ENCODE data around the gene CASS4. TPM values are rescaled to one million over a fixed set of nuclear protein-coding genes. Genes with fewer than 3 reads are reported as not detected.

The CASS4 gene
- total RNA-seq, 1 donor from 2014 or later = 4.7 TPM

DNA sequence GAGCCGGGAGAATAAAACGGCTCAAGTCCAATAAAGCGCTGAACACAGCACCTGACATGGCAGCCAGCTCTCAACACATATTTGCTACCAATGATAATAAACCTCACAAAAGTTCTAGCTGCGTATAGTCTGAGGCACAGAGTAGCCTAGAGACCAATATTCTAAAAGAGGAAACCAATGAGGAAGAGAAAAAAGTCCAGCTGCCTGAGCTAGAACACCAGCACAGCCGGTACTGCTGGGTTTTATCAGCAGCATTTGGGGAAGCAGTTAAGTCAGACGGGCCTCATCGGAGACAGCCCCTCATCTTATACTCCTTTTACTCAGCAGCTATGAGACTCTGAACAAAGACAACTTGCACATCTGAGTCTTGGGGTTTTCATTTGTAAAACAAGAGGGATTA, 53.9 kb downstream of the CASS4 start:
- no peak for DNase-seq (ENCODE audit: low spot score)
- H3K4me1 Mint-ChIP-seq (ENCODE audit: low read depth) = peaks cover 55% of the 10 kb centered on the region
- H3K36me3 Mint-ChIP-seq (ENCODE audit: low read depth) = peaks cover 12% of the 10 kb centered on the region
- no peak overlapping the region for H3K4me3 Mint-ChIP-seq (ENCODE audit: low read depth)
- intact Hi-C loops (cut with micrococcal nuclease) = no loop called here
- H3K9me3 Mint-ChIP-seq = no peaks in the 10 kb centered on the region
- H3K27me3 Mint-ChIP-seq (ENCODE audit: low read depth) = no peaks in the 10 kb centered on the region
- no peak overlapping the region for H3K27ac Mint-ChIP-seq

DNA sequence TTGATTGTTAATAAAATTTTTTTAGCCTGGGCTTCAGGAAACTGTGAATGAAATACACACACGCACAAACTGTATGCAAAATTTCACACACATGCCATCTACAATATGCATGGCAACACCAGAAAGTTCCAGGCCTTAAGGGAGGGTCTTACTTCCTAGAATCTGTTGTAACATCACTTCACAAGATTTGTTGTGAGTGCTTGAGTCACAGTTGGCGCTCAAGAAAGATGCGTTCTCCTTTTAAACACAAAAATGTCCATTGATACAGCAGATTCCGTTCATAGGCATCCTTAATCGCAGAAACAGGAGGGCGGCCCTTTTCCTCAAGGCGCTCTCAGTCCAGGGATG, 55.9 kb downstream of the CASS4 start:
- Mint-ChIP-seq H3K36me3 (ENCODE audit: low read depth) (peaks cover 15% of the 10 kb centered on the region), H3K9me3 (no peaks in the 10 kb centered on the region), H3K4me3 (ENCODE audit: low read depth) (peak overlapping the region; percentile 99), H3K4me1 (ENCODE audit: low read depth) (peaks cover 40% of the 10 kb centered on the region), H3K27ac (peak overlapping the region; percentile 97), H3K27me3 (ENCODE audit: low read depth) (no peaks in the 10 kb centered on the region)
- intact Hi-C loops (cut with micrococcal nuclease) = loop anchor here (1.0 to 2.0 kb wide), 4 partner anchors 27 to 76 kb away; partner anchors contain the start of genes AURKA and CSTF1
- DNase-seq (ENCODE audit: low spot score) = no peak

DNA sequence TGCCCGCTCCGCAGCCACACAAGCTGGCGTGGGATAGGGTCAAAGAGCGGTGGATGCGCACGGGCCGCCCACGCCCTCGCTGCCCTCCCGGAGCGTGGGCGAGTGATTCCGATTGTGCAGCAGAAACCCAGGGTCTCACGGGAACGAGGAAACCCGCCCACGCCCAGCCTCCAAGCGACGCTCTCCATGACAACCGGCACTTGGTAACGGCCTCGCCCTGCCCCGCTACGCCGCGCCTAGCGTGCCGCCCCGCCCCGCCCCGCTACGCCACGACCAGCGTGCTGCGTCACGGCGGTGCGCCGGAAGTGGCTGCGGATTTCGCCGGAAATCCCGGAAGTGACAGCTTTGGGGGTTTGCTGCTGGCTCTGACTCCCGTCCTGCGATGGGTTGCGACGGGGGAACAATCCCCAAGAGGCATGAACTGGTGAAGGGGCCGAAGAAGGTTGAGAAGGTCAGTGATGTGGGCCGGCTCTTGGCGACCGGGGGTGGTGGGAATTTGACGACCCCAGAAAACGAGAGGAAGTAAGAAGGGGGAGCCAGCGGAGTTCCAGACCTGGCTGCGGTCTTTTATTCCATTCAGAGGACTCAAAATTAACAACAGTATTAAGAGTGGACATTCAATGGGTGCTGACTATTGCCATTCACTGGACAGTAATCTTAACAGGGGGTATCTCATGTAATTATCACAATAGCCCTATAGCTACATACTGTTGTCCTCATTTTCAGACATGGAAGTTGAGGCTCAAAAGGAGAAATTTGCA, 56.4 kb downstream of the CASS4 start, which contains the start of gene RTF2:
Gene RTF2, plus strand, starts transcription at position 312 of the 761 bp plus-strand sequence. Its CDS starts 71 bp downstream, at position 383.
- Mint-ChIP-seq H3K36me3 (ENCODE audit: low read depth) (peaks cover 19% of the 10 kb centered on the region), H3K4me3 (ENCODE audit: low read depth) (peak within 1 kb of the TSS; percentile 99), H3K27me3 (ENCODE audit: low read depth) (no peaks in the 10 kb centered on the region), H3K4me1 (ENCODE audit: low read depth) (peaks cover 36% of the 10 kb centered on the region), H3K9me3 (no peaks in the 10 kb centered on the region), H3K27ac (peak within 1 kb of the TSS; percentile 97)
- DNase-seq (ENCODE audit: low spot score) = peak; percentile 95
- intact Hi-C loops (cut with micrococcal nuclease) = loop anchor here (1.0 to 2.0 kb wide), 4 partner anchors 28 to 76 kb away; partner anchors contain the start of genes AURKA and CSTF1

DNA sequence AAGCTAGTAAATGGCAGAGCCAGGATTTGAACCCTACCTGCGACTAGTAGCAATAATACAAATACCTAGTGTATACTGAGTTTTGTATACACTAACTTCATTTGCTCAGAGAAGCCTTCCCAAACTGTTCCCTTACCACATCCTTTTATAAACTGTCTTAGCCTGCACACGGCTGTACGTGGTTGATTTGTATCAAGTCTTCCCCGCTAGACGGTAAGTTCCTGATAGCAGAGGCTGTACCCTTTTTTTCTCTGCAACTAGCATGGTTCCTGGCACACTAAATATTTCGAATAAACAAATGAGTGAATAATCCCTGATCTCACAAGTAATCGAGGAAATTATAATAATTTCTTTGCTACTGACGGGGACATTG, 57.0 kb downstream of the CASS4 start:
- Mint-ChIP-seq H3K27ac (peak overlapping the region; percentile 97), H3K4me1 (ENCODE audit: low read depth) (peaks cover 30% of the 10 kb centered on the region), H3K27me3 (ENCODE audit: low read depth) (no peaks in the 10 kb centered on the region), H3K9me3 (no peaks in the 10 kb centered on the region), H3K36me3 (ENCODE audit: low read depth) (peaks cover 23% of the 10 kb centered on the region), H3K4me3 (ENCODE audit: low read depth) (peak overlapping the region; percentile 99)
- DNase-seq (ENCODE audit: low spot score) = no peak
- intact Hi-C loops (cut with micrococcal nuclease) = loop anchor here (2.0 kb wide), 1 partner anchor 28 kb away; no protein-coding TSS in a partner anchor

DNA sequence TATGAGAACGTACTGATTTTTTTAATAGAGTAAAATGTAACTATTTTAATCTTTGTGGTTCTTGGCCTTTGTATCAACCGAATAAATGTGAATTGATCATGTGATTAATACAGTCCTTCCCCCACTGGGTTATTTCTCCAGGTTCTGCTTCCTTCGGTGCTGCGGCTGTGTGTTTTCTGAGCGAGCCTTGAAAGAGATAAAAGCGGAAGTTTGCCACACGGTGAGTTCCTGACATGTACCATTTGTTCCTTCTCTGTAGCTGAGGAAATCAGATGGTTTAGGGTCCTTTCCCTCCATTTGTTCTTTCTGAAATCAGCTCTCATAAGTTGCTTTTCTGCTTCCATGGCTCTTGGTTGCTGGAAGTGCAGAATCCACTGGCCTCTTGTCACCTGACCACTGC, 71.9 kb downstream of the CASS4 start:
- DNase-seq (ENCODE audit: low spot score) = no peak
- H3K9me3 Mint-ChIP-seq = no peaks in the 10 kb centered on the region
- no peaks in the 10 kb centered on the region for H3K27me3 Mint-ChIP-seq (ENCODE audit: low read depth)
- intact Hi-C loops (cut with micrococcal nuclease) = no loop called here
- peak overlapping the region; percentile 3 for H3K27ac Mint-ChIP-seq
- peaks cover 82% of the 10 kb centered on the region for H3K36me3 Mint-ChIP-seq (ENCODE audit: low read depth)
- H3K4me1 Mint-ChIP-seq (ENCODE audit: low read depth) = peaks cover 16% of the 10 kb centered on the region
- H3K4me3 Mint-ChIP-seq (ENCODE audit: low read depth) = no peak overlapping the region

DNA sequence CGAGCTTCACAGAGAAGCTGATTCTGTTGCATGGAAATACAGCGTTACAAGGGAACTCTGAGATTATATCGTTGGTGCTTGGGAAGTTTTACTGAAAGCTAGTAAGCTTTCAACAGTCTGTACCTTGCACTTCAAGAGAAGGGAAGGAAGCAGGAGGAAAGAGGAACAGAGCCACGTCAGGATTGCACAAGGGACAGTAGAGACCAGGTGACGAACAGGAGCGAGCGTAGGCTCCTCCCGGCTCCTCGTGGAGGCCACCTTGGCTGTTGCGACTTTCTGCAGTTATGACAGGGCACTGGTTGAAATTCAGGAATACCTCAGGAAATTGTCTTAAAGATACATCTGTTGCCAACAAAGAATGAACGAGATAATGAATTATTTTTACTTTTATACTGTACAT, 75.2 kb downstream of the CASS4 start:
- no peak for DNase-seq (ENCODE audit: low spot score)
- no peak overlapping the region for H3K27ac Mint-ChIP-seq
- intact Hi-C loops (cut with micrococcal nuclease) = no loop called here
- no peak overlapping the region for H3K4me3 Mint-ChIP-seq (ENCODE audit: low read depth)
- H3K27me3 Mint-ChIP-seq (ENCODE audit: low read depth) = no peaks in the 10 kb centered on the region
- peaks cover 11% of the 10 kb centered on the region for H3K4me1 Mint-ChIP-seq (ENCODE audit: low read depth)
- peaks cover 78% of the 10 kb centered on the region for H3K36me3 Mint-ChIP-seq (ENCODE audit: low read depth)
- no peaks in the 10 kb centered on the region for H3K9me3 Mint-ChIP-seq

DNA sequence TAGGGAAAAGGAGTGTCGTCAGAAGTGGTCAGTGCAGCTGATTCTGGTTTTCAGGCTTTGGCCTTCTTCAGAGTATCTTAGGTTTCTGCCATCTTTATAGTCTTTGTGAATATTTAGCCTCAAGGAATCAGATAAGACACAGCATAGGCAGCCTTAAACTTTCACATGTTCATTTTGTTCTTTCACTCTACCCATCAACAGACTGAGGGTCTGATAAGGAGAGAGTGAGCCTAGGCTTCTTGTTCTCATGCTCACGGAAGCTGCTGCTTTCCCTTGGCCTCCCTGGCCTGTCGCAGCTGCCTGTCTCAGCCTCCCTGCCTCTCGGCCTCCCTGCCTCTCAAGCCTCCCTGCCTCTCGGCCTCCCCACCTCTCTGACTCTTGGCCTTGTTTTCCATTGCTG, 76.5 kb downstream of the CASS4 start:
- Mint-ChIP-seq H3K9me3 (no peaks in the 10 kb centered on the region), H3K36me3 (ENCODE audit: low read depth) (peaks cover 79% of the 10 kb centered on the region), H3K27me3 (ENCODE audit: low read depth) (no peaks in the 10 kb centered on the region), H3K4me3 (ENCODE audit: low read depth) (no peak overlapping the region), H3K4me1 (ENCODE audit: low read depth) (peaks cover 7% of the 10 kb centered on the region), H3K27ac (no peak overlapping the region)
- no peak for DNase-seq (ENCODE audit: low spot score)
- intact Hi-C loops (cut with micrococcal nuclease) = no loop called here

DNA sequence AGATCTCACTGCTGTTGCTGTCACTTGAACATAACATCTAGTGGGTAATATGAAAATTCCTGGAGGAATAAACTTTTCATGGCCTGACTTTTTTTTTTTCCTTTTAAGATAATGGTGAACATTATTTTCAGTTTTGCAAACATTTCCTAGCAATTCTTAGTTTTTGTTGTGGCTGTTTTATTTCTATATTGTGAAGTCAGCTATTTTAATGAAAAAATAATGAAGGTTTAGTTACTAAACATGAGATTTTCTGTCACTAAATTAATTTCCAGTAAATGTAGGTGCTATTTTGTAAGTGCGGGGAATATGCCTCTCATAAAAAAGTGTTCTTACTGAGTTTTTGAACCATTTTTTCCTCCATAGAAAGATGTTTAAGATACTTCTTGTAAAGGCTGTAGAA, 89.1 kb downstream of the CASS4 start:
- Mint-ChIP-seq H3K4me1 (ENCODE audit: low read depth) (peaks cover 9% of the 10 kb centered on the region), H3K27ac (no peak overlapping the region), H3K9me3 (peaks cover 6% of the 10 kb centered on the region), H3K27me3 (ENCODE audit: low read depth) (no peaks in the 10 kb centered on the region), H3K4me3 (ENCODE audit: low read depth) (no peak overlapping the region), H3K36me3 (ENCODE audit: low read depth) (peaks cover 36% of the 10 kb centered on the region)
- intact Hi-C loops (cut with micrococcal nuclease) = no loop called here
- no peak for DNase-seq (ENCODE audit: low spot score)

DNA sequence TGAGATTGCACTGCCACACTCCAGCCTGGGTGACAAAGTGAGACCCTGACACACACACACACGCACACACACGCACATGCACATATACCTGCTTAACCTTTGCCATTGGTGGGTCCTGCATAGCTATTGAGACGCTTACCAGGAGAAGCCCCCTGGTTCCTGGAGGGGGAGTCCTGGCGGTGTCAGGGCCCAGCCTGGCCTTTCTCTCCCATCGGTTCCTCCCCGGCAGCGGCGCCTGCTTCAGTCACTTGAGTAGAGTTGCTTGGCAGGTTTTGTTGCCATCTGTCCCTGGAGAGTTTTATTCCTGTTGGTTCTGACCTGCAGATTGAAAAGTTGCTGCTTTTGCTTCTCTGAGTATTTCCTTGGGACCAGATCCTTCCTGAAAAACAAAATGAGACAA, 91.9 kb downstream of the CASS4 start:
- Mint-ChIP-seq H3K36me3 (ENCODE audit: low read depth) (peaks cover 19% of the 10 kb centered on the region), H3K9me3 (no peaks in the 10 kb centered on the region), H3K27me3 (ENCODE audit: low read depth) (no peaks in the 10 kb centered on the region), H3K27ac (no peak overlapping the region), H3K4me3 (ENCODE audit: low read depth) (no peak overlapping the region), H3K4me1 (ENCODE audit: low read depth) (peaks cover 10% of the 10 kb centered on the region)
- DNase-seq (ENCODE audit: low spot score) = no peak
- intact Hi-C loops (cut with micrococcal nuclease) = no loop called here

DNA sequence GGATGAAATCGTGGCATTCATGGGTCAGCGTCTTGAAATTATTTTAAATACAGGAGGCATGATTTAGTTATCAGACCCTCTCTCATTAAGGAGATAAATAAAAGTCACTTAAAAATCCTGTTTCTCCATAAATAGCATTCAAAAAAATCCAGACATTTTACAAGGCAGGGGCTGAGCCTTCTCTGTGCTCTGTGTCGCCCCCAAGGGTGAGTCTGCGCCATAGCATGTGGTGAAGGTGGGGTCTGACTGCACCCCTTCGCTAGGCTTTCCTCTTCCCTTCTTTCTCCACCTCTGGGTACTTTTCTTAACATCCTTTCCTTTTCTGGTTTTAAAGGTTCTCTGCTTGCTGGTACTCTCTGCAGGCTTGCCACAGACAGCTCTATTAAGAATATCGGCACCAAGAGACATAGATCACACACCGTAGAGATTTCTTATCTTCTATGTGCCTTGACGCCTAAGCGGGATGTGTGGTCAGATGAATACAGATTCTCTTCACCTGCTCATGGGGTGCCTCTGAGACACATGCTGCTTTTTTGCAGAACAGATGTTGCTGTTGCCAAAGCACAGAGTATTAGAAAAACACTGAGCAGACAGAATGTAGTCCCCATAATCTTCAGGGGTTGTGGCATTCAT, 92.4 kb downstream of the CASS4 start:
- Mint-ChIP-seq H3K27me3 (ENCODE audit: low read depth) (no peaks in the 10 kb centered on the region), H3K27ac (no peak overlapping the region), H3K36me3 (ENCODE audit: low read depth) (peaks cover 18% of the 10 kb centered on the region), H3K4me3 (ENCODE audit: low read depth) (no peak overlapping the region), H3K9me3 (no peaks in the 10 kb centered on the region), H3K4me1 (ENCODE audit: low read depth) (peaks cover 10% of the 10 kb centered on the region)
- peak; percentile 9 for DNase-seq (ENCODE audit: low spot score)
- intact Hi-C loops (cut with micrococcal nuclease) = no loop called here

DNA sequence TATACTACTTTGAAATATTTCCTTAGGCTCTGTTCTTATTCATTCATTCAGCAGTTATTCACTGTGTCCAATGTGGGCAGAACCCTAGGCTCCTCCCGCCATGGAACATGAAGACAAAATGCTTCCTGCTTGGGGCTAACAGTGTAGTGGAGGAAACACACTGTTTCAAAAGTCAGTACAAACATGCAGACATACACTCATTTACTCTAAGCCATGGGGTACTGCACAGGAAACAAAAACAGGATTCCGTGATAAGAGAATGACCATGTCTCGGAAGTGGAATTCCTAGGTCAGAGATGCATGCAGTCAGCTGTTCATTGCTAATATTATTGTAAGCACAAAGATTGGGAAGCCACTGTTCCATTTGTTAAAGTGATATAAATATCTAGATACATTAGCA, 94.0 kb downstream of the CASS4 start:
- no peak overlapping the region for H3K4me3 Mint-ChIP-seq (ENCODE audit: low read depth)
- H3K27ac Mint-ChIP-seq = no peak overlapping the region
- intact Hi-C loops (cut with micrococcal nuclease) = no loop called here
- DNase-seq (ENCODE audit: low spot score) = no peak
- H3K9me3 Mint-ChIP-seq = no peaks in the 10 kb centered on the region
- H3K4me1 Mint-ChIP-seq (ENCODE audit: low read depth) = peaks cover 10% of the 10 kb centered on the region
- no peaks in the 10 kb centered on the region for H3K27me3 Mint-ChIP-seq (ENCODE audit: low read depth)
- peaks cover 18% of the 10 kb centered on the region for H3K36me3 Mint-ChIP-seq (ENCODE audit: low read depth)

Measured in activated T-helper 2 cell treated with anti-CD3 and anti-CD28 coated beads, Interferon-gamma antibody, Interleukin-2, Interleukin-4, amounts not matched to agents 10 μg/mL and 5 μg/mL and 100 μg/mL, durations not matched to agents 14 hours and 24 hours and 36 hours (primary cell).